Adipocyte (in vitro differentiated cells): ENCODE data around the gene PHF19.

ENCODE experiments used
- DNase-seq: peaks from one replicate; pipeline ENCODE4 v3.0.0-alpha.2; 2015; ENCODE audit warnings: low read depth
- H3K27me3 ChIP-seq: replicated peaks from 2 replicates; pipeline ENCODE4 v1.7.0; 2013; ENCODE audit warnings: mild to moderate bottlenecking, low read length, moderate library complexity; ENCODE audit not compliant: control insufficient read depth, insufficient read depth
- H3K36me3 ChIP-seq: 2 replicates; pipeline ENCODE4 v1.7.0; 2013; ENCODE audit warnings: low read length, mild to moderate bottlenecking, moderate library complexity; ENCODE audit not compliant: control insufficient read depth, insufficient read depth, severe bottlenecking
- H3K4me1 ChIP-seq: 2 replicates; pipeline ENCODE4 v1.7.0; 2013; ENCODE audit warnings: mild to moderate bottlenecking, low read length, moderate library complexity; ENCODE audit not compliant: control insufficient read depth, insufficient read depth
- H3K4me3 ChIP-seq: 2 replicates; pipeline ENCODE4 v1.7.0; 2013; ENCODE audit warnings: mild to moderate bottlenecking, low read length, moderate library complexity
- H3K9ac ChIP-seq: 2 replicates; pipeline ENCODE4 v1.7.0; 2013; ENCODE audit warnings: mild to moderate bottlenecking, low read length, moderate library complexity
- H3K9me3 ChIP-seq: 2 replicates; pipeline ENCODE4 v1.7.0; 2013; ENCODE audit warnings: mild to moderate bottlenecking, low read length, moderate library complexity; ENCODE audit not compliant: control insufficient read depth

Gene PHF19

DNA sequence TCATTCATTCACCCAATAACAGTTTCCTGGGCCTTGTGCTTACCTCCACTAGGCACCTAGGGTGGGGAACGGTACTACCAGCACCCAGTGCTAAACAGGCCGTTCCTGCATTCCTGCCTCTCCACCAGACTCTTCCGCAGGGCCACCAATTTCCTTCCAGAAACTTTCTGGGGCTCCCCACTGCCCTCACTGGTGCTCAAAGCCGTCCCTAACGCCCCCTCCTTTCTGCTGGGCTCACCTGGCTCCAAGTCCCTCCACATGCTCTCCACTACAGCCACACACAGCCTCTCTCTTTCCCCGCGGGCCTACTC lies 1.4 kb downstream of the PHF19 start:
- H3K27me3 ChIP-seq = no peaks in the 10 kb centered on the region
- no peaks in the 10 kb centered on the region for H3K36me3 ChIP-seq

DNA sequence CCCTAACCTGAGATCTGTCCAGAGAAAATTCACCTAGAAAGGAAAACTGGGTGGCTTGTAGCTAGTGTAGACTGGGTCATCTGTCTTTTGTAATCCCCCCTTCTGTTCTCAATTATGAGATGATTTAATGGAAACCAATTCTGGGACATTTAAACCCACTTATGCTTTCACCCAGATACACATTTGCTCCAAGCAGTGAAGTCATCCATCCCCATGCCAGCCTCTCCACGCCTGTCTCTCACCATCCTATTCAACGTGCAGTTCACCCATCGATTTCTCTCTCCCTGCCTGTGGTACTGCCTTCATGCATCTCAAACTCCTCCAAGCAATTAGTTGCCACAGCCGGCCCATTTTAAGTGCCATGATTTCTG lies 1.8 kb downstream of the PHF19 start:
- Histone ChIP-seq H3K4me3 (no peak overlapping the region), H3K9ac (no peak overlapping the region), H3K36me3 (no peaks in the 10 kb centered on the region), H3K9me3 (no peaks in the 10 kb centered on the region), H3K4me1 (peaks cover 4% of the 10 kb centered on the region), H3K27me3 (no peaks in the 10 kb centered on the region)
- DNase-seq = peak; percentile 25

More for the DNA sequence above, 1.4 kb downstream of the PHF19 start:
- Histone ChIP-seq H3K9ac (peak overlapping the region; percentile 66), H3K4me3 (peak overlapping the region; percentile 81), H3K4me1 (peaks cover 4% of the 10 kb centered on the region), H3K9me3 (no peaks in the 10 kb centered on the region)
- no peak for DNase-seq

DNA sequence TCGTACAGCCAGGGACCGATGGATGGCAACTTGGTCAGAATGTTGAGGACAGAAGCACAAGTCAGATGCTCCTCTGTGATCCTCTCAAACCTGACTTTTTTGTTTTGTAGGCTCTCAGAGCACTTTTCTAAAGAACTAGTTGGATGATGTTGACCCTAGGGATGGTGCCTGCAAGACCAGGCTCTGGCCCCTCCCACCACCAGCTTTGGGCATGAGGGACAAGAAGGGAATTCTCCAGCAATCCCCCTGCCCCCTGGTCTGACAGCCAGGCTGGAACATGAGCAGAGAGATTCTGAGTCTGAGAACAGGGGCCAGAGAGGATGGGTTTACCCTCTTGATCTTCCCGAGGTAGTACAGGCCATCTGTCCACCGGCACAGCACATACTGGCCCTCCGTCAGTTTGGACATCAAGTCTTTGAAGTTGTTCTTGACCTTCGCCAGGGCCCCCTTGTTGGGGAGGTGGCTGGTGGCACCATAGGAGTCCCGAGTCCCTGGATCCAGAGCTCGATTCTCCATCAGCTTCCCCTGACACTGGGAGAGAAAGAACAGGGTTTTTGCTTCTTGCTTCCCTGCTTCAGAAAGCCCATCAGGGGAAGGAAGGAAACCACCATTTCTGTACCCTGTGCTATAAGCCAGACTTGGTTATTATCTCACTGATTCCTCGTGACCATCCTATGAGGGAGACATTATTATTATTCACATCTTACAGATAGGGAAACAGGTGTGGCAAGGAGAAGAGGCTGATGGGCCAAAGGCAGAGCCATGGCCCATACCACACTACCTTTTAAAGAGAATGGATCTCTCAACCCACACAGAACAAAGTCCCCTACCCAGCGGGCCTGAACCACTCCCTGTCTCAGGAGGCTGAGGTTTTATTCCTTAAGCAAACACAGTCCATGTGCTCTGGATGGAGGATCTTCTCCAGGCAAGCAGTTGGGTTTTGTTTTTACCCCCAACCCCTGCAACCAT lies 2.5 kb downstream of the PHF19 start:
- Histone ChIP-seq H3K4me1 (peaks cover 6% of the 10 kb centered on the region), H3K9ac (no peak overlapping the region), H3K4me3 (no peak overlapping the region), H3K36me3 (no peaks in the 10 kb centered on the region), H3K27me3 (no peaks in the 10 kb centered on the region), H3K9me3 (no peaks in the 10 kb centered on the region)
- no peak for DNase-seq

DNA sequence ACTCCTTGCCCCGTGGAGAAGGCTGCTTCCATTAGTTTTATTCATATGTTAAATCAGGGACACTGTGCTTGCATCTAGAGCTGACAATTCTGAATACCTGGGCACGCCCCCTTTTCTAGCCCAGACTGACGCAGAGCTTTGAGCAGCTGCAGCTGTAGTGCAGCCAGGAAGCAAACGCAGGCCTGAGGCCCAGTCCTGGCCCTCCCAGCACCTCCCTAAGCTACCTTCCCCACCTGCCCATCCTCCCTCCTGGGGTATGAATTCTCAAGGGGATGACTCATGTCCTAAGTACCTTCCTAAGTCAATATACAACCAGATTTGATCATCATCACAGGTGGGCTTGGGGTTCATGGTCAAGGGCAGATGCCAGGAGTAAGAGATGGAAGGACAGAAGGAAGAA lies 3.5 kb downstream of the PHF19 start:
- DNase-seq = no peak
- Histone ChIP-seq H3K9me3 (no peaks in the 10 kb centered on the region), H3K4me1 (peaks cover 9% of the 10 kb centered on the region), H3K36me3 (no peaks in the 10 kb centered on the region), H3K9ac (no peak overlapping the region), H3K4me3 (no peak overlapping the region), H3K27me3 (no peaks in the 10 kb centered on the region)

DNA sequence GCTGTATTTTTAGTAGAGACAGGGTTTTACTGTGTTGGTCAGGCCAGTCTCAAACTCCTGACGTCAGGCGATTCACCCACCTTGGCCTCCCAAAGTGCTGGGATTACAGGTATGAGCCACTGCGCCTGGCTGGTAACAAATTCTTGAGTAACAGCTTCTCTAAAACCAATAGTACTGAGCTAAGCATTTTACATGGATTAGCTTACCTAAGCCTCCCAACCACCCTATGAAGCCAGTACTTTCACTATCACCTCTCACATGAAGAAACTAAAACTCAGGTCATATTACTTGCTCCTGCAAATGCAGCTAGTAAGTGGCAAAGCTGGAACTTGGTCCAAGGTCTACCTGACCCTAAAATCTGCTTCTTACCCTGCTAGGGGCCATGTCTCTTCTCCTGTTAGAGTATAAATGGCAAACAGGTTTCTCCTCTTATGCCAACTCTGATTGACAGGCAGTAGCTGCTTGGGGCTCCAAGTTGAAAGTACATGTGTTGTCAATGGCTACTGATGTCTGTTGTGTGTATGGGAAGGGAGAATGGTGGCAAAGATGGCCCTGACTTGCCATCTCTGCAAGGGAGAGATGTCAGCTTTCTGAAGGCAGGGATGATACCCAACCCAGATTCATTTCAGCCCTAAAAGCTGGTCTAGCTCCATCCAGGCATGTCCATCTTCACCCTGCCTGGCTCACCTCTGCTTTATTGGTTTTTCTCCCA lies 4.0 kb downstream of the PHF19 start:
- Histone ChIP-seq H3K36me3 (no peaks in the 10 kb centered on the region), H3K9me3 (no peaks in the 10 kb centered on the region), H3K4me1 (peaks cover 14% of the 10 kb centered on the region), H3K4me3 (no peak overlapping the region), H3K27me3 (no peaks in the 10 kb centered on the region), H3K9ac (no peak overlapping the region)
- no peak for DNase-seq

DNA sequence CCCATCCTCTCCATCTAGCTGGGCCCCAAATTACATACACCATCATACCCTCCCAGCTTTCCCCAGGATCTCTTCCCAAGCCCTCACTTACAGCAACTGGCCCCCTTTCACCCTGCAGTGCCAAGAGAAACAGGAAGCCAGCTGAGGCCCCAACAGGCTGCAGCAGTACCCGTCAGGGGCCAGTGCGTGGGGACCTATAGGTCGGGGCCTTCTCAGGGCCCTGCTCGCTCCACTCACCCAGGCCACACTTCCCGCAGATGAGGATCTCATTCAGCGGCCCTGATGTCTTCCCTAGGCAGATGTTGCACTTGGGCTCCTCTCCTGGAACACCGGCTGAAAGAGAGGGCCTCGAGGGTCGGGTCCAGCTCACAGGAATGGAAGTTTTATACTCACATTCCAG lies 6.8 kb downstream of the PHF19 start:
- Histone ChIP-seq H3K4me3 (no peak overlapping the region), H3K9ac (no peak overlapping the region), H3K4me1 (peaks cover 26% of the 10 kb centered on the region), H3K9me3 (no peaks in the 10 kb centered on the region), H3K36me3 (no peaks in the 10 kb centered on the region), H3K27me3 (no peaks in the 10 kb centered on the region)
- DNase-seq = no peak

DNA sequence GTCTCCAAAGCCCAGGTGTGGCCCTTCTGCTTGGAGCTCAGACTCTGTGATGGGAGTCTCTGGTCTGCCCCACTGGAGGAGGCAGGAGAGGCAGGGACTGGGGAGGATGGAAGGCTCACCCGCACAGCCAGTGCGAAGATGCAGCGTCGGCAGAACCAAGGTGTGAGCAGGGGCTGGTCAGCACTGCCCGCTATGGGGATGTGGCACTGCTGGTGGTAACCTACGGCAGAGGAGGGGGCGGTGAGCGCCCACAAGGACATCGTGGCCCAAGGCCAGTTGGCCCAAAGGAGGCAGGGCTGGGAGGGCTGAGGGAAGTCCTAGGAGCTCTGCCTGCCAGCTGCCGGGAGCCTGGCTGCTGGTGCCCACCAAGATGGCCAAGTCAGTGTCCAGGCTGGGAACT lies 7.3 kb downstream of the PHF19 start:
- Histone ChIP-seq H3K9ac (peak overlapping the region; percentile 86), H3K27me3 (no peaks in the 10 kb centered on the region), H3K4me3 (peak overlapping the region; percentile 81), H3K9me3 (no peaks in the 10 kb centered on the region), H3K36me3 (no peaks in the 10 kb centered on the region), H3K4me1 (peaks cover 30% of the 10 kb centered on the region)
- DNase-seq = no peak

DNA sequence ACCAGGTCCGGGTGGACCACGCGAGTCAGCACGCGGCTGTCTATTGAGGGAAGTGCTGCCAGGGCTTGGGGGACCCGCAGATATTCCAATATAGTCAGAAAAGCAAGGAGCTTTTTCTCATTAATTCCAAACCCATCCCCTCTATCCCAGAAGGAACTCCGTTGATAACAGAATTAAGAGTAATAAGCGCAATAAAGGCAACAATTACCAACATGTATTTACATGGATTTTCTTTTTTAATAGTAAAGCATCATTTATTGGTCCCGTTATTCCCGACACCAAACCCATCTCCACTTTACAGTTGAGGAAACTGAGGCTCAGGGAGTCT lies 7.7 kb downstream of the PHF19 start:
- Histone ChIP-seq H3K9me3 (no peaks in the 10 kb centered on the region), H3K4me3 (peak overlapping the region; percentile 81), H3K9ac (peak overlapping the region; percentile 86), H3K4me1 (peaks cover 30% of the 10 kb centered on the region), H3K27me3 (no peaks in the 10 kb centered on the region), H3K36me3 (no peaks in the 10 kb centered on the region)
- no peak for DNase-seq

DNA sequence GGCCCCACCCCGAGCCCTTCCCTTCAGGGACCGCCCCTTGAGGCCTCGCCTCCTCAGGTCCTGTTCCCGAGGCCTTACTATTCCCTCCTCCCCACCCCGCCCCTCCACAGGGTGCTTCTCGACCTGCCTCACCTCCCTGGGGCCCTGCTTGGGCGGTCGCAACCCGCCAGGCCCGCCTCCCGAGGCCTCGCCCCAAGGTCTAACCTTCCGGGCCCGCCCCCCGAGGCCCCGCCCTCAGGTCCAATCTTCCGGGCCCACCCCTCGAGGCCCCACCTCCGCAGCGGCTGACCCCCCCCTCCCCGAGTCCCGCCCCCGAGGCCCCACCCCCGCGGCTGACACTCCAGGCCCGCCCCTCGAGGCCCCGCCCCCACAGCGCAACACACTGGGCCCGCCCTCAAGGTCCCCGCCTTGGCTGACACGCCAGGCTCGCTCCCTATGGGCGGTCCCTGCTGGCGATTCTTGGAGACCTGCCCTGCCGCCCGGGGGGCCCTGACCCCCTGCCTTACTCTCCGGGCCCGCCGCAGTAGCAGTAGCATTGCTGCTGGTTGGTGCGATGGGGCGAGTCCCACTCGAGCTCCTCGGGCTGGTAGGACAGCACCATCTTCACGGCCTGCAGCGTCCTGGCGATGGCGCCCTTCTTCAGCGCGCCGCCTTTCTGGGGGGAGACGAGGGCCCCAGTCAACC lies 8.2 kb downstream of the PHF19 start:
- Histone ChIP-seq H3K27me3 (no peaks in the 10 kb centered on the region), H3K9ac (peak overlapping the region; percentile 86), H3K4me1 (peaks cover 30% of the 10 kb centered on the region), H3K4me3 (peak overlapping the region; percentile 81), H3K36me3 (no peaks in the 10 kb centered on the region), H3K9me3 (no peaks in the 10 kb centered on the region)
- DNase-seq = peak; percentile 97

DNA sequence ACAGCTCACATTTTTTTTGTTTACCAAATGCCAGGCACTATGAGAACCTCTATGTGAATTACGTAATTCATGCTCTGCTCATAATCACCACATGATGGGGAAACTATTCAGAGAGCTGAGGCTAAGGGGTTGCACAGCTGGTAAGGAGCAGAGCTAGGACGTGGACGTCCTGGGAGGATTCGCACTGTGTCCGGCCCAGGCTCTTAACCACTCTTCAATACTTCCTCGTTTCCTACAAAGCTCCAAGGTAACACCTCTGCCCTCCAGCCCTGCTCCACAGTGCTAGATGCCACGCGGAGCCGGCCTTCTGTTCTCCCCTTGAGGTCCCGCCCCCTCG lies 8.7 kb downstream of the PHF19 start:
- Histone ChIP-seq H3K36me3 (no peaks in the 10 kb centered on the region), H3K4me3 (peak overlapping the region; percentile 76), H3K4me1 (peaks cover 30% of the 10 kb centered on the region), H3K27me3 (no peaks in the 10 kb centered on the region), H3K9ac (peak overlapping the region; percentile 69), H3K9me3 (no peaks in the 10 kb centered on the region)
- DNase-seq = peak; percentile 77

DNA sequence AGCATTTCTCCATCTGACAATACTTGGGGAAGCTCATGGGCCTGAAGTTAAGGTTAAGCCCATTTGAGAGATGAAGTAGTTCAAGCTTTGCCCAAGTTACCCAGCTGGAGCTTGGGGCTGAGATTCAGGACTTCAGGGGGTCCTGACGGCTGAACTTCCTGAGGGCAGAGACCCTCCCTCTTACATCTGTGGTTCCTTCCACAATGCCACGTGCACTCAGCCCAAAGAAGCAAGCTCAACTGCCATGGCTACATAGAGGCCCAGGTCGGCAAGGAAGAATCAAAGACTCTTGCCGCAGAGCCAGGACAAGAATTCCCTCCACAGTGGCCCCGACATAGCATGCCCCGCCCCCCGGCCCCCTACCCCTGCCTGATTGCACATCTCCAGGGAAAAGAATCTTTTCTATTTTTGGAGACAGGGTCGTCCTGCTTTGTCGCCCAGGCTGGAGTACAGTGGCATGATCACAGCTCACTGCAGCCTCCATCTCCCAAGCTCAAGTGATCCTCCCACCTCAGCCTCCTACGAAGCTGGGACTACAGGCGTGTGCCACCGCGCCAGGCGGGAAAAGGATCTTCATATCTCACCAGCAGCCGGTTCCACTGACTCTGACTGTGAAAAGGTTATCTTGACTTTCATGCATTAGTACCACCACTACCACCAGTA lies 9.2 kb downstream of the PHF19 start:
- H3K4me3 ChIP-seq = peak overlapping the region; percentile 76
- H3K36me3 ChIP-seq = no peaks in the 10 kb centered on the region
- H3K9me3 ChIP-seq = no peaks in the 10 kb centered on the region
- H3K27me3 ChIP-seq = no peaks in the 10 kb centered on the region
- H3K4me1 ChIP-seq = peaks cover 30% of the 10 kb centered on the region
- DNase-seq = no peak
- H3K9ac ChIP-seq = peak overlapping the region; percentile 69
